Sigmoid colon (tissue), 3 donors: ENCODE data around the gene CCT5.

Source experiments
- POLR2A ChIP-seq, 2 donors: fragments of 450-650 bp; IDR thresholded peaks; one replicate each; pipeline ENCODE4 v1.6.1; 2016; ENCODE audit warnings: antibody characterized with exemption in 2 of 2, mild to moderate bottlenecking in 2 of 2, moderate library complexity in 2 of 2
- TF ChIP-seq, protein P1 (sequence below), 4 experiments: fragments of 450-650 bp in 3 of 4; fragments of 200-600 bp in 1 of 4; IDR thresholded peaks; one replicate each; pipeline ENCODE4 v1.5.1; 2016 to 2019; ENCODE audit warnings: antibody characterized with exemption in 4 of 4, mild to moderate bottlenecking in 3 of 4, moderate library complexity in 2 of 4

GRCh38 chr5:10308844-10309243 lies 58.8 kb downstream of the CCT5 start:
- TF ChIP-seq, protein P1, sequence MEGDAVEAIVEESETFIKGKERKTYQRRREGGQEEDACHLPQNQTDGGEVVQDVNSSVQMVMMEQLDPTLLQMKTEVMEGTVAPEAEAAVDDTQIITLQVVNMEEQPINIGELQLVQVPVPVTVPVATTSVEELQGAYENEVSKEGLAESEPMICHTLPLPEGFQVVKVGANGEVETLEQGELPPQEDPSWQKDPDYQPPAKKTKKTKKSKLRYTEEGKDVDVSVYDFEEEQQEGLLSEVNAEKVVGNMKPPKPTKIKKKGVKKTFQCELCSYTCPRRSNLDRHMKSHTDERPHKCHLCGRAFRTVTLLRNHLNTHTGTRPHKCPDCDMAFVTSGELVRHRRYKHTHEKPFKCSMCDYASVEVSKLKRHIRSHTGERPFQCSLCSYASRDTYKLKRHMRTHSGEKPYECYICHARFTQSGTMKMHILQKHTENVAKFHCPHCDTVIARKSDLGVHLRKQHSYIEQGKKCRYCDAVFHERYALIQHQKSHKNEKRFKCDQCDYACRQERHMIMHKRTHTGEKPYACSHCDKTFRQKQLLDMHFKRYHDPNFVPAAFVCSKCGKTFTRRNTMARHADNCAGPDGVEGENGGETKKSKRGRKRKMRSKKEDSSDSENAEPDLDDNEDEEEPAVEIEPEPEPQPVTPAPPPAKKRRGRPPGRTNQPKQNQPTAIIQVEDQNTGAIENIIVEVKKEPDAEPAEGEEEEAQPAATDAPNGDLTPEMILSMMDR (IDR thresholded peaks at IDR 0.05): no peak
- TF ChIP-seq POLR2A (IDR thresholded peaks at IDR 0.05): no peak
